Peyer's patch (tissue), 4 donors: ENCODE results near the gene DEUP1. TPM values are rescaled to one million over a fixed set of nuclear protein-coding genes. Genes with fewer than 3 reads are reported as not detected.

ENCODE experiments used
- DNase-seq, 3 donors: peaks; one replicate each; pipeline ENCODE4 v3.0.0-alpha.2; 2017 to 2019
- H3K27ac ChIP-seq, 4 donors: fragments of 200-600 bp; sonication (generic); one replicate each; pipeline ENCODE4 v1.5.1; 2016 to 2019
- H3K27me3 ChIP-seq, 2 donors: fragments of 200-600 bp; sonication (generic); one replicate each; pipeline ENCODE4 v1.5.1; 2019
- H3K36me3 ChIP-seq, 3 donors: fragments of 200-600 bp; sonication (generic); one replicate each; pipeline ENCODE4 v1.5.1; 2016 to 2019
- H3K4me1 ChIP-seq, 4 donors: fragments of 200-600 bp; sonication (generic); one replicate each; pipeline ENCODE4 v1.5.1; 2016 to 2019
- H3K4me3 ChIP-seq, 4 donors: fragments of 200-600 bp; sonication (generic); 1 replicate in 3 of 4; 2 replicates in 1 of 4; pipeline ENCODE4 v1.5.1; 2016 to 2019; ENCODE audit warnings: mild to moderate bottlenecking in 1 of 4
- H3K9me3 ChIP-seq, 4 donors: fragments of 200-600 bp; sonication (generic); one replicate each; pipeline ENCODE4 v1.5.1; 2016 to 2019; ENCODE audit warnings: mild to moderate bottlenecking in 1 of 4
- CTCF ChIP-seq, 6 experiments: fragments of 450-650 bp in 4 of 6; fragments of 200-600 bp in 2 of 6; sonication (generic) in 1 of 6; IDR thresholded peaks; one replicate each; pipeline ENCODE4 v1.5.1; 2017 to 2019; ENCODE audit warnings: antibody characterized with exemption in 6 of 6, mild to moderate bottlenecking in 3 of 6, moderate library complexity in 1 of 6
- POLR2A ChIP-seq, 2 donors: fragments of 450-650 bp; IDR thresholded peaks; one replicate each; pipeline ENCODE4 v1.5.1; 2017; ENCODE audit warnings: antibody characterized with exemption in 2 of 2, mild to moderate bottlenecking in 2 of 2, moderate library complexity in 2 of 2
- total RNA-seq, 4 donors: library from RNA; depleted of rRNA; stranded (reverse); fragments of >200 nt; gene quantifications; one replicate each; pipeline ENCODE4 v1.1.0, GENCODE V29; 2016

DEUP1 gene
- total RNA-seq, 4 donors from 2014 or later = not detected

DNA sequence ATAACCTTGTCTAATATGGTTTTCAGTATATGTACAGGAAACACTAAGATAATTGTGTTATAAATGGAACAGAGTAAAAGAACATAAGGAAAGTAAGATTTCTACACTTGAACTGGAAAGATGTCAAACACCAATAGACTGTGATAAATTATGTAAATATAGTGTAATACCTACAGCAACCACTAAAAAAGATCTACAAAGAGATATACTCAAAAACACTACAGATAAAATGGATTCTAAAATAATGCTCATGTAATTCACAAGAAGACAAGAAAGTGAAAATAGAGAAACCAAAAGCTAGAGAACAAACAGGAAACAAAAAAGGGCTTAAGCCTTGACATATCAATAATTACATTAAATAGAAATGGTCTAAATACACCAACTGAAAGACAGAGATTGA, 30.9 kb downstream of the DEUP1 start:
- no peaks in the 10 kb centered on the region for H3K27me3 ChIP-seq
- no peaks in the 10 kb centered on the region for H3K4me1 ChIP-seq
- H3K27ac ChIP-seq = no peak overlapping the region
- H3K4me3 ChIP-seq = no peak overlapping the region
- no peaks in the 10 kb centered on the region for H3K36me3 ChIP-seq
- H3K9me3 ChIP-seq = no peaks in the 10 kb centered on the region
- TF ChIP-seq CTCF (IDR thresholded peaks at IDR 0.05) (peak in 2 of 6 experiments; percentile 3 to 12), POLR2A (IDR thresholded peaks at IDR 0.05) (no peak)
- DNase-seq = no peak

DNA sequence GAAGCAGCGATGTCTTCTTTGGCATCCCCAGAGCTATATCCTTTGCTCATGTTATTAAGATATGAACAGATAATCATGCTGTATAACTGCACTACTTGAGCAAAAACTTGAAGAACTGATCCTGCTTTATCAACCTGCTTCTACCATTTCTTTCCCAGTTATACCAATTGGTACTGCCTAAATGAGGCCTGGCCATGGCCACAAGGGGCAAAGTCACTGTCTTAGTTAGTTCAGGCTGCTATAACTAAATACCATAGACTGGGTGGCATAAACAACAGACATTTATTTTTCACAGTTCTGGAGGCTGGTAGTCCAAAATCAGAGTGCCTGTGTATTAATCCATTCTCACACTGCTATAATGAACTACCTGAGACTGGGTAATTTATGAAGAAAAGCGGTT, 37.5 kb downstream of the DEUP1 start:
- Histone ChIP-seq H3K27me3 (no peaks in the 10 kb centered on the region), H3K36me3 (no peaks in the 10 kb centered on the region), H3K27ac (no peak overlapping the region), H3K9me3 (no peaks in the 10 kb centered on the region), H3K4me1 (no peaks in the 10 kb centered on the region), H3K4me3 (no peak overlapping the region)
- TF ChIP-seq CTCF (IDR thresholded peaks at IDR 0.05) (no peak), POLR2A (IDR thresholded peaks at IDR 0.05) (no peak)
- DNase-seq = no peak

GRCh38 chr11:93370260-93370659, 39.7 kb downstream of the DEUP1 start:
- no peaks in the 10 kb centered on the region for H3K9me3 ChIP-seq
- no peaks in the 10 kb centered on the region for H3K36me3 ChIP-seq
- H3K4me1 ChIP-seq = no peaks in the 10 kb centered on the region
- TF ChIP-seq POLR2A (IDR thresholded peaks at IDR 0.05) = no peak
- TF ChIP-seq CTCF (IDR thresholded peaks at IDR 0.05) = no peak
- H3K27me3 ChIP-seq = no peaks in the 10 kb centered on the region
- no peak for DNase-seq
- no peak overlapping the region for H3K4me3 ChIP-seq
- no peak overlapping the region for H3K27ac ChIP-seq

GRCh38 chr11:93389737-93390136, 59.2 kb downstream of the DEUP1 start:
- Histone ChIP-seq H3K27me3 (no peaks in the 10 kb centered on the region), H3K36me3 (no peaks in the 10 kb centered on the region), H3K9me3 (no peaks in the 10 kb centered on the region), H3K4me3 (no peak overlapping the region), H3K27ac (no peak overlapping the region), H3K4me1 (no peaks in the 10 kb centered on the region)
- TF ChIP-seq POLR2A (IDR thresholded peaks at IDR 0.05) (no peak), CTCF (IDR thresholded peaks at IDR 0.05) (no peak)
- DNase-seq = no peak

DNA sequence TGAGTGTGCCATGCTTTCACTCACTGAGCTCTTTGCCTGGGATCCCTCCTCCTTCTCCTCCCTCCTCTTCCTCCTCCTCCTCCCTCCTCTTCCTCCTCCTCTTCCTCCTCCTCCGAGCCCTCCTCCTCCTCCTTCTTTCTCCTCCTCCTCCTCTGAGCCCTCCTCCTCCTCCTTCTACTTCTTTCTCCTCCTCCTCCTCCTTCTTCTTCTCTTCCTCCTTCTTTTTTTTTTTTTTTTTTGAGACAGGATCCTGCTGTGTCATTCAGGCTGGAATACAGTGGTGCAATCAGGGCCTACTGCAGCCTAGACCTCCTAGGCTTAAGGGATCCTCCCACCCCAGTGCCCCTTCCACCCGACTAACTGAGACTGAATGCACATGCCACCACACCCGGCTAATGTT, 62.3 kb downstream of the DEUP1 start:
- no peak for DNase-seq
- Histone ChIP-seq H3K9me3 (no peaks in the 10 kb centered on the region), H3K4me1 (no peaks in the 10 kb centered on the region), H3K36me3 (no peaks in the 10 kb centered on the region), H3K27ac (no peak overlapping the region), H3K27me3 (no peaks in the 10 kb centered on the region), H3K4me3 (no peak overlapping the region)
- TF ChIP-seq POLR2A (IDR thresholded peaks at IDR 0.05) (no peak), CTCF (IDR thresholded peaks at IDR 0.05) (no peak)

GRCh38 chr11:93393386-93393785, 62.8 kb downstream of the DEUP1 start:
- Histone ChIP-seq H3K36me3 (no peaks in the 10 kb centered on the region), H3K4me1 (no peaks in the 10 kb centered on the region), H3K27me3 (no peaks in the 10 kb centered on the region), H3K27ac (no peak overlapping the region), H3K4me3 (no peak overlapping the region), H3K9me3 (no peaks in the 10 kb centered on the region)
- TF ChIP-seq POLR2A (IDR thresholded peaks at IDR 0.05) (no peak), CTCF (IDR thresholded peaks at IDR 0.05) (no peak)
- no peak for DNase-seq
